ENCODE results near the gene PLEK.

DNA sequence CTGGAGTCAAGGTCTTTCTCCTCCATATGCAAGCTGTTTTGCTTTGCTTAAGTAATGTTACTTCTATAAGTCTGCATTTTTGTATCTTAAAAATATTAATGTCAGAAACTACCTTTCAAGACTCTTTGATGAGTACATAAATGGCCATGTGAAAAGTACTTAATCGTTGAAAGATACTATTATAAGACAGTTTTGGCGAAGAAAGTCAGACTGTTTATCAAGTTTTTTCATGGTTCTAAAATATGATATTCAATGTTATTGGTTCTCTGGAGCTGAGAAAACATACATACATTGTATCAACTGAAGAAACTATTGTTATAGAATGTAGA is 76.9 kb downstream of the PLEK start:
- TF ChIP-seq, protein P1, sequence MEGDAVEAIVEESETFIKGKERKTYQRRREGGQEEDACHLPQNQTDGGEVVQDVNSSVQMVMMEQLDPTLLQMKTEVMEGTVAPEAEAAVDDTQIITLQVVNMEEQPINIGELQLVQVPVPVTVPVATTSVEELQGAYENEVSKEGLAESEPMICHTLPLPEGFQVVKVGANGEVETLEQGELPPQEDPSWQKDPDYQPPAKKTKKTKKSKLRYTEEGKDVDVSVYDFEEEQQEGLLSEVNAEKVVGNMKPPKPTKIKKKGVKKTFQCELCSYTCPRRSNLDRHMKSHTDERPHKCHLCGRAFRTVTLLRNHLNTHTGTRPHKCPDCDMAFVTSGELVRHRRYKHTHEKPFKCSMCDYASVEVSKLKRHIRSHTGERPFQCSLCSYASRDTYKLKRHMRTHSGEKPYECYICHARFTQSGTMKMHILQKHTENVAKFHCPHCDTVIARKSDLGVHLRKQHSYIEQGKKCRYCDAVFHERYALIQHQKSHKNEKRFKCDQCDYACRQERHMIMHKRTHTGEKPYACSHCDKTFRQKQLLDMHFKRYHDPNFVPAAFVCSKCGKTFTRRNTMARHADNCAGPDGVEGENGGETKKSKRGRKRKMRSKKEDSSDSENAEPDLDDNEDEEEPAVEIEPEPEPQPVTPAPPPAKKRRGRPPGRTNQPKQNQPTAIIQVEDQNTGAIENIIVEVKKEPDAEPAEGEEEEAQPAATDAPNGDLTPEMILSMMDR (conservative IDR thresholded peaks at IDR 0.05): peak; percentile 50
- TF ChIP-seq ZFX (IDR thresholded peaks at IDR 0.05): no peak

Data from C4-2B (cell line).